Neural progenitor cell (in vitro differentiated cells): Measurements from ENCODE around the gene NRF1.

Experiments used
- CTCF ChIP-seq: fragments of 200-600 bp; sonication (generic); IDR thresholded peaks from 2 replicates; pipeline ENCODE4 v1.5.1; 2017; ENCODE audit warnings: antibody characterized with exemption, mild to moderate bottlenecking
- EZH2 ChIP-seq: fragments of 200-600 bp; sonication (generic); IDR thresholded peaks from 2 replicates; pipeline ENCODE4 v1.6.1; 2017; ENCODE audit warnings: antibody characterized with exemption, mild to moderate bottlenecking, moderate library complexity
- EZH2phosphoT487 ChIP-seq: fragments of 200-600 bp; sonication (generic); IDR thresholded peaks from 2 replicates; pipeline ENCODE4 v1.6.1; 2017; ENCODE audit warnings: antibody characterized with exemption

- peak; percentile 68 for TF ChIP-seq CTCF
- no peak for TF ChIP-seq EZH2phosphoT487
- no peak for TF ChIP-seq EZH2
These were observed 844 bp downstream of the NRF1 start for GRCh38 chr7:129612112-129613015.
